Duodenal mucosa (tissue), 2 donors: Measurements from ENCODE around the gene MPST.
A peak's percentile ranks its signal among the peaks of the same experiment; 100 is the strongest.

ENCODE experiments used
- H3K27ac ChIP-seq: one replicate; pipeline ENCODE4 v1.7.0; 2013; ENCODE audit warnings: low read depth, low read length
- H3K27me3 ChIP-seq, 2 donors: one replicate each; pipeline ENCODE4 v1.7.0; 2013; ENCODE audit warnings: low read length in 2 of 2, control low read depth in 1 of 2; ENCODE audit not compliant: insufficient read depth in 2 of 2, control insufficient read depth in 1 of 2
- H3K36me3 ChIP-seq, 2 donors: one replicate each; pipeline ENCODE4 v1.7.0; 2013; ENCODE audit warnings: low read length in 2 of 2, control low read depth in 1 of 2; ENCODE audit not compliant: insufficient read depth in 2 of 2, control insufficient read depth in 1 of 2
- H3K4me1 ChIP-seq, 2 donors: one replicate each; pipeline ENCODE4 v1.7.0; 2013; ENCODE audit warnings: low read length in 2 of 2, control low read depth in 1 of 2; ENCODE audit not compliant: insufficient read depth in 2 of 2, control insufficient read depth in 1 of 2
- H3K4me3 ChIP-seq, 2 donors: one replicate each; pipeline ENCODE4 v1.7.0; 2013; ENCODE audit warnings: low read length in 2 of 2, low read depth in 1 of 2
- H3K9ac ChIP-seq, 2 donors: one replicate each; pipeline ENCODE4 v1.7.0; 2013; ENCODE audit warnings: low read length in 2 of 2, low read depth in 1 of 2
- H3K9me3 ChIP-seq, 2 donors: one replicate each; pipeline ENCODE4 v1.7.0; 2013; ENCODE audit warnings: low read length in 2 of 2, control low read depth in 1 of 2; ENCODE audit not compliant: control insufficient read depth in 1 of 2

MPST gene

GRCh38 chr22:37012956-37013355 lies 6.6 kb upstream of the MPST start:
- Histone ChIP-seq H3K4me1 (peaks cover 53 to 65% of the 10 kb centered on the region in 2 donors), H3K36me3 (peaks cover 0 to 9% of the 10 kb centered on the region in 2 donors), H3K27me3 (no peaks in the 10 kb centered on the region), H3K4me3 (no peak overlapping the region), H3K27ac (no peak overlapping the region), H3K9ac (no peak overlapping the region), H3K9me3 (no peaks in the 10 kb centered on the region)

- H3K4me3 ChIP-seq: no peak overlapping the region
- peaks cover 56 to 74% of the 10 kb centered on the region in 2 donors for H3K4me1 ChIP-seq
- peak overlapping the region; percentile 36 to 48 for H3K9ac ChIP-seq
- H3K27me3 ChIP-seq: no peaks in the 10 kb centered on the region
- no peaks in the 10 kb centered on the region for H3K9me3 ChIP-seq
- H3K36me3 ChIP-seq: peaks cover 0 to 9% of the 10 kb centered on the region in 2 donors
- no peak overlapping the region for H3K27ac ChIP-seq
These were observed 5.1 kb upstream of the MPST start for GRCh38 chr22:37014415-37014806.

- Histone ChIP-seq H3K36me3 (peaks cover 0 to 9% of the 10 kb centered on the region in 2 donors), H3K4me3 (peak overlapping the region in 1 of 2 donors; percentile 32), H3K9ac (peak overlapping the region; percentile 36 to 48), H3K9me3 (no peaks in the 10 kb centered on the region), H3K27ac (no peak overlapping the region), H3K4me1 (peaks cover 56 to 74% of the 10 kb centered on the region in 2 donors), H3K27me3 (no peaks in the 10 kb centered on the region)
These were observed 4.5 kb upstream of the MPST start for GRCh38 chr22:37014835-37015586.

GRCh38 chr22:37015587-37015878 lies 4.0 kb upstream of the MPST start:
- Histone ChIP-seq H3K27ac (no peak overlapping the region), H3K4me1 (peaks cover 54 to 79% of the 10 kb centered on the region in 2 donors), H3K4me3 (peak overlapping the region in 1 of 2 donors; percentile 32), H3K27me3 (no peaks in the 10 kb centered on the region), H3K9ac (peak overlapping the region; percentile 36 to 48), H3K9me3 (no peaks in the 10 kb centered on the region), H3K36me3 (peaks cover 0 to 8% of the 10 kb centered on the region in 2 donors)

- Histone ChIP-seq H3K36me3 (peaks cover 0 to 6% of the 10 kb centered on the region in 2 donors), H3K27ac (no peak overlapping the region), H3K27me3 (no peaks in the 10 kb centered on the region), H3K9me3 (no peaks in the 10 kb centered on the region), H3K4me3 (peak overlapping the region; percentile 85 to 91), H3K9ac (peak overlapping the region; percentile 87 to 88), H3K4me1 (peaks cover 52 to 75% of the 10 kb centered on the region in 2 donors)
These were observed 3.2 kb upstream of the MPST start for GRCh38 chr22:37016134-37016910.

- H3K27ac ChIP-seq: peak overlapping the region; percentile 58
- H3K9me3 ChIP-seq: no peaks in the 10 kb centered on the region
- H3K9ac ChIP-seq: peak overlapping the region; percentile 87 to 88
- H3K4me3 ChIP-seq: peak overlapping the region; percentile 85 to 91
- H3K36me3 ChIP-seq: peaks cover 0 to 6% of the 10 kb centered on the region in 2 donors
- peaks cover 52 to 75% of the 10 kb centered on the region in 2 donors for H3K4me1 ChIP-seq
- H3K27me3 ChIP-seq: no peaks in the 10 kb centered on the region
These were observed 2.2 kb upstream of the MPST start for GRCh38 chr22:37017356-37017755.

GRCh38 chr22:37018086-37018814 lies 1.3 kb upstream of the MPST start:
- H3K4me3 ChIP-seq: peak overlapping the region; percentile 85 to 91
- peaks cover 54 to 75% of the 10 kb centered on the region in 2 donors for H3K4me1 ChIP-seq
- peak overlapping the region; percentile 87 to 88 for H3K9ac ChIP-seq

GRCh38 chr22:37018815-37019308 lies 680 bp upstream of the MPST start:
- Histone ChIP-seq H3K36me3 (peaks cover 0 to 6% of the 10 kb centered on the region in 2 donors), H3K27me3 (no peaks in the 10 kb centered on the region), H3K27ac (peak overlapping the region; percentile 90), H3K9ac (peak overlapping the region; percentile 87 to 88), H3K4me3 (peak overlapping the region; percentile 85 to 91), H3K9me3 (no peaks in the 10 kb centered on the region), H3K4me1 (peaks cover 57 to 75% of the 10 kb centered on the region in 2 donors)

More at GRCh38 chr22:37018086-37018814, 1.3 kb upstream of the MPST start:
- Histone ChIP-seq H3K27ac (peak overlapping the region; percentile 90), H3K27me3 (no peaks in the 10 kb centered on the region), H3K9me3 (no peaks in the 10 kb centered on the region), H3K36me3 (peaks cover 0 to 6% of the 10 kb centered on the region in 2 donors)

- Histone ChIP-seq H3K4me1 (peaks cover 50 to 66% of the 10 kb centered on the region in 2 donors), H3K4me3 (peak overlapping the region; percentile 91), H3K9me3 (no peaks in the 10 kb centered on the region)
These were observed 594 bp downstream of the MPST start for GRCh38 chr22:37020192-37020479.

More at GRCh38 chr22:37020192-37020479, 594 bp downstream of the MPST start:
- H3K27ac ChIP-seq: peak overlapping the region; percentile 90
- no peaks in the 10 kb centered on the region for H3K27me3 ChIP-seq
- H3K36me3 ChIP-seq: peaks cover 0 to 9% of the 10 kb centered on the region in 2 donors
- peak overlapping the region; percentile 87 to 91 for H3K9ac ChIP-seq
